Measurements from ENCODE around the gene TSBP1.
"Not testable (repeated sequence)": the region's sequence is repeated elsewhere in the genome, so short reads cannot be mapped to it uniquely, and the experiment has no call there.

Gene TSBP1

GRCh38 chr6:32375739-32376529, 4.2 kb upstream of the TSBP1 start:
- no peak for FAIRE-seq

GRCh38 chr6:32371229-32371628, 474 bp downstream of the TSBP1 start:
- FAIRE-seq: no peak

GRCh38 chr6:32370505-32370904, 1.2 kb downstream of the TSBP1 start:
- FAIRE-seq: no peak

GRCh38 chr6:32369660-32370059, 2.0 kb downstream of the TSBP1 start:
- no peak for FAIRE-seq

- FAIRE-seq: no peak
Observed at GRCh38 chr6:32367644-32368043, 4.1 kb downstream of the TSBP1 start.

- FAIRE-seq: not testable (repeated sequence)
Observed at GRCh38 chr6:32359225-32359624, 12.5 kb downstream of the TSBP1 start.

GRCh38 chr6:32358548-32358947, 13.2 kb downstream of the TSBP1 start:
- FAIRE-seq: not testable (repeated sequence)

GRCh38 chr6:32355018-32355417, 16.7 kb downstream of the TSBP1 start:
- FAIRE-seq: no peak

GRCh38 chr6:32353348-32353747, 18.4 kb downstream of the TSBP1 start:
- no peak for FAIRE-seq

GRCh38 chr6:32340242-32340641, 31.5 kb downstream of the TSBP1 start:
- FAIRE-seq: no peak

GRCh38 chr6:32337186-32337805, 34.4 kb downstream of the TSBP1 start:
- no peak for FAIRE-seq

GRCh38 chr6:32332433-32332832, 39.3 kb downstream of the TSBP1 start:
- FAIRE-seq: no peak

- no peak for FAIRE-seq
Observed at GRCh38 chr6:32329141-32329540, 42.6 kb downstream of the TSBP1 start.

- FAIRE-seq: no peak
Observed at GRCh38 chr6:32327103-32327502, 44.6 kb downstream of the TSBP1 start.

- no peak for FAIRE-seq
Observed at GRCh38 chr6:32318501-32318900, 53.2 kb downstream of the TSBP1 start.

- no peak for FAIRE-seq
Observed at GRCh38 chr6:32317541-32317940, 54.2 kb downstream of the TSBP1 start.

GRCh38 chr6:32313964-32314363, 57.7 kb downstream of the TSBP1 start:
- no peak for FAIRE-seq

- FAIRE-seq: no peak
Observed at GRCh38 chr6:32298632-32299336, 72.9 kb downstream of the TSBP1 start.

- FAIRE-seq: not testable (repeated sequence)
Observed at GRCh38 chr6:32294980-32295379, 76.7 kb downstream of the TSBP1 start.

GRCh38 chr6:32294566-32294965, 77.1 kb downstream of the TSBP1 start:
- no peak for FAIRE-seq

- no peak for FAIRE-seq
Observed at GRCh38 chr6:32293695-32294094, 78.0 kb downstream of the TSBP1 start.

- no peak for FAIRE-seq
Observed at GRCh38 chr6:32291543-32291942, 80.2 kb downstream of the TSBP1 start.

GRCh38 chr6:32290886-32291450, 80.7 kb downstream of the TSBP1 start:
- no peak for FAIRE-seq

- no peak for FAIRE-seq
Observed at GRCh38 chr6:32288426-32288825, 83.3 kb downstream of the TSBP1 start.

Measured in A204.1 (cell line).